Nephron (organoid): ENCODE measurements around the gene MEN1.

Experiments used
- H3K27ac Mint-ChIP-seq, 3 experiments: 2 replicates each; pipeline ENCODE4 v1.8.0; 2020; ENCODE audit warnings: mixed read lengths in 3 of 3, mild to moderate bottlenecking in 2 of 3, moderate library complexity in 1 of 3
- H3K27me3 Mint-ChIP-seq: 2 replicates; pipeline ENCODE4 v1.8.0; 2021; ENCODE audit warnings: low read depth, mild to moderate bottlenecking, moderate library complexity, mixed read lengths
- H3K36me3 Mint-ChIP-seq: 2 replicates; pipeline ENCODE4 v1.8.0; 2020; ENCODE audit warnings: low read depth, mixed read lengths
- H3K4me1 Mint-ChIP-seq: 2 replicates; pipeline ENCODE4 v1.8.0; 2020; ENCODE audit warnings: mixed read lengths
- H3K4me3 Mint-ChIP-seq, 3 experiments: 2 replicates each; pipeline ENCODE4 v1.8.0; 2020; ENCODE audit warnings: mild to moderate bottlenecking in 3 of 3, mixed read lengths in 3 of 3, moderate library complexity in 2 of 3
- H3K9me3 Mint-ChIP-seq: 2 replicates; pipeline ENCODE4 v1.8.0; 2020; ENCODE audit warnings: mixed read lengths
- TF ChIP-seq, protein P1 (sequence below), 3 experiments: fragments of 200-600 bp; sonication (generic); IDR thresholded peaks; one replicate each; pipeline ENCODE4 v1.5.0; 2021; ENCODE audit warnings: antibody characterized with exemption in 3 of 3; ENCODE audit not compliant: unreplicated experiment in 3 of 3

The MEN1 gene

DNA sequence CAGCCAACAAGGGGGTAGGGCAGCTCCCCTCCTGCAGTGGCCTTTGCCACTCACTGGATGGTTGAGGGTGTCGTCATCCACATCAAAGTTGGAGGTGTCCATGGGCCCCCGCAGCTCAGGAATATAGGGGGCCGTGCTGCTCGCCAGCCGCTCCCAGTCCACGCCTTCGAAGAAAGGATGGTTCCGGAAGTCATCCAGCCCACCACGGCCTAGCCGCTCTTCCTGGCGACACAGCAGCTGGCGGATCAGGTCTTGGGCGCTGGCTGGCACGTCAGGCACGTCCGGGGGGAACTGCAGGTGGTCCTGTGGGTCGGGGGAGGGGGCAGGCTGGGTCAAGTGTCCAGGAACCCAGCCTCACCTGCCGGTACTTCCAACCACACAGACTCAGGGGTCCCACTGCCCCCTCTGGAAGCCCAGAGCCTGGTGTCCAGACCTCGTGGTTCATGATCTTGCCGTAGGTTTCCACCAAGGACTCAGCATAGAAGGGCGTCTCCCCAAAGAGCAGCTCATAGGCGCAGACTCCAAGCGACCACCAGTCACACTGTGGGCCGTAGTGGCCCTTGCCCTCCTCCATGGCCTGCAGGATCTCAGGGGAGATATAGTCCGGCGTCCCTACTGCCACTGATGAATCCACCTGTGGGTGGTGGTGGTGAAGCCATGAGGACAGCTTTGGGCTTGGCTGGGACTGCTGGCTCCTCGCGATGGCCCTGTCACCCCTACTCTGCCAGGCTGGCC is 28.4 kb upstream of the MEN1 start:
- TF ChIP-seq, protein P1, sequence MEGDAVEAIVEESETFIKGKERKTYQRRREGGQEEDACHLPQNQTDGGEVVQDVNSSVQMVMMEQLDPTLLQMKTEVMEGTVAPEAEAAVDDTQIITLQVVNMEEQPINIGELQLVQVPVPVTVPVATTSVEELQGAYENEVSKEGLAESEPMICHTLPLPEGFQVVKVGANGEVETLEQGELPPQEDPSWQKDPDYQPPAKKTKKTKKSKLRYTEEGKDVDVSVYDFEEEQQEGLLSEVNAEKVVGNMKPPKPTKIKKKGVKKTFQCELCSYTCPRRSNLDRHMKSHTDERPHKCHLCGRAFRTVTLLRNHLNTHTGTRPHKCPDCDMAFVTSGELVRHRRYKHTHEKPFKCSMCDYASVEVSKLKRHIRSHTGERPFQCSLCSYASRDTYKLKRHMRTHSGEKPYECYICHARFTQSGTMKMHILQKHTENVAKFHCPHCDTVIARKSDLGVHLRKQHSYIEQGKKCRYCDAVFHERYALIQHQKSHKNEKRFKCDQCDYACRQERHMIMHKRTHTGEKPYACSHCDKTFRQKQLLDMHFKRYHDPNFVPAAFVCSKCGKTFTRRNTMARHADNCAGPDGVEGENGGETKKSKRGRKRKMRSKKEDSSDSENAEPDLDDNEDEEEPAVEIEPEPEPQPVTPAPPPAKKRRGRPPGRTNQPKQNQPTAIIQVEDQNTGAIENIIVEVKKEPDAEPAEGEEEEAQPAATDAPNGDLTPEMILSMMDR (IDR thresholded peaks at IDR 0.05; ENCODE audit: unreplicated experiment in 3 of 3) = no peak
- Mint-ChIP-seq H3K4me1 (peaks cover 5% of the 10 kb centered on the region), H3K9me3 (no peaks in the 10 kb centered on the region), H3K36me3 (no peaks in the 10 kb centered on the region), H3K27ac (no peak overlapping the region), H3K4me3 (no peak overlapping the region), H3K27me3 (peaks cover 3% of the 10 kb centered on the region)

DNA sequence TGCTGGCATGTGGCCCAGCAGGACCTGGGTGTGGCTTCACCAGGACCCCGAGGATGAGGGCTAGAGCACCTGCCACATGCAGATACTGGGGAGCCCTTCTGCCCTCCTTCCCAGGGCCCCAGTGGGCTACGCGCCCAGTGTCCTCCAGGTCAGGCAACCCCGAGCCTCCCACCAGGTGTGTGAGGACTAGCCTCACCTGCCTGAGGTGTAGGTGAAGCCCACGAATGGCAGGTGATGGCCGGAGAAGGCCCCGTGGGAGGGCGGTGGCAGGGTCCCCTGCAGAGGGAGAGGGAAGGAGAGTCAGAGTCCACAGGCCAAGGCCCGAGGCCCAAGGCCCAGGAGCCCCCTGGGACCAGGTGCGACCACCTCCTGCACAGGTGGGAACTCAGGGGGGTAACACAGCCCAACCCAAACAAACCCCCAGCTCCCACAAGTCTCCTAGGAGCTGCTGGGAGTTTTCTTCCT is 27.6 kb upstream of the MEN1 start:
- H3K27ac Mint-ChIP-seq = no peak overlapping the region
- TF ChIP-seq, protein P1 (IDR thresholded peaks at IDR 0.05; ENCODE audit: unreplicated experiment in 3 of 3) = no peak
- no peak overlapping the region for H3K4me3 Mint-ChIP-seq
- H3K4me1 Mint-ChIP-seq = peaks cover under 1% of the 10 kb centered on the region
- no peaks in the 10 kb centered on the region for H3K9me3 Mint-ChIP-seq
- H3K27me3 Mint-ChIP-seq = no peaks in the 10 kb centered on the region
- no peaks in the 10 kb centered on the region for H3K36me3 Mint-ChIP-seq

- Mint-ChIP-seq H3K9me3 (no peaks in the 10 kb centered on the region), H3K4me1 (no peaks in the 10 kb centered on the region), H3K36me3 (no peaks in the 10 kb centered on the region), H3K27me3 (no peaks in the 10 kb centered on the region), H3K4me3 (no peak overlapping the region), H3K27ac (no peak overlapping the region)
- TF ChIP-seq, protein P1 (IDR thresholded peaks at IDR 0.05; ENCODE audit: unreplicated experiment in 3 of 3) = no peak
Measured at GRCh38 chr11:64836448-64837072, 26.2 kb upstream of the MEN1 start.

- H3K4me1 Mint-ChIP-seq = no peaks in the 10 kb centered on the region
- H3K4me3 Mint-ChIP-seq = no peak overlapping the region
- H3K36me3 Mint-ChIP-seq = no peaks in the 10 kb centered on the region
- no peaks in the 10 kb centered on the region for H3K27me3 Mint-ChIP-seq
- H3K9me3 Mint-ChIP-seq = no peaks in the 10 kb centered on the region
- no peak overlapping the region for H3K27ac Mint-ChIP-seq
- TF ChIP-seq, protein P1 (IDR thresholded peaks at IDR 0.05; ENCODE audit: unreplicated experiment in 3 of 3) = no peak
Measured at GRCh38 chr11:64835616-64836447, 25.5 kb upstream of the MEN1 start.

- H3K27ac Mint-ChIP-seq = no peak overlapping the region
- TF ChIP-seq, protein P1 (IDR thresholded peaks at IDR 0.05; ENCODE audit: unreplicated experiment in 3 of 3) = no peak
- no peaks in the 10 kb centered on the region for H3K36me3 Mint-ChIP-seq
- no peaks in the 10 kb centered on the region for H3K4me1 Mint-ChIP-seq
- H3K9me3 Mint-ChIP-seq = no peaks in the 10 kb centered on the region
- H3K27me3 Mint-ChIP-seq = no peaks in the 10 kb centered on the region
- H3K4me3 Mint-ChIP-seq = no peak overlapping the region
Measured at GRCh38 chr11:64834723-64835615, 24.6 kb upstream of the MEN1 start.
